Left forelimb (tissue), 1 donor: ENCODE results near the gene RNF214.
A peak's percentile ranks its signal among the peaks of the same experiment; 100 is the strongest.

Source experiments
- DNase-seq: peaks from one replicate; pipeline ENCODE4 v3.0.0-alpha.2; 2018; ENCODE audit warnings: low spot score

The RNF214 gene

GRCh38 chr11:117214404-117215110 lies 17.9 kb upstream of the RNF214 start:
- peak; percentile 22 for DNase-seq

GRCh38 chr11:117217141-117218084 lies 15.1 kb upstream of the RNF214 start:
- no peak for DNase-seq

- no peak for DNase-seq
Observed at GRCh38 chr11:117218133-117218915, 14.1 kb upstream of the RNF214 start.

- no peak for DNase-seq
Observed at GRCh38 chr11:117219001-117219400, 13.5 kb upstream of the RNF214 start.

GRCh38 chr11:117219455-117219854 lies 13.0 kb upstream of the RNF214 start:
- DNase-seq = no peak

GRCh38 chr11:117219995-117220394 lies 12.5 kb upstream of the RNF214 start:
- DNase-seq = no peak

- no peak for DNase-seq
Observed at GRCh38 chr11:117220568-117220967, 11.9 kb upstream of the RNF214 start.

GRCh38 chr11:117220999-117221774 lies 11.3 kb upstream of the RNF214 start:
- no peak for DNase-seq

GRCh38 chr11:117221775-117222517 lies 10.5 kb upstream of the RNF214 start:
- DNase-seq = no peak

- DNase-seq = no peak
Observed at GRCh38 chr11:117222991-117223740, 9.3 kb upstream of the RNF214 start.

- DNase-seq = no peak
Observed at GRCh38 chr11:117223741-117224689, 8.5 kb upstream of the RNF214 start.

- no peak for DNase-seq
Observed at GRCh38 chr11:117225553-117226170, 6.8 kb upstream of the RNF214 start.

GRCh38 chr11:117226388-117227385 lies 5.8 kb upstream of the RNF214 start:
- no peak for DNase-seq

GRCh38 chr11:117228091-117228490 lies 4.4 kb upstream of the RNF214 start:
- DNase-seq = no peak

GRCh38 chr11:117229411-117229810 lies 3.1 kb upstream of the RNF214 start:
- DNase-seq = no peak

GRCh38 chr11:117229931-117230285 lies 2.6 kb upstream of the RNF214 start:
- no peak for DNase-seq

- no peak for DNase-seq
Observed at GRCh38 chr11:117230286-117230961, 2.0 kb upstream of the RNF214 start.
